GM18498 (cell line): ENCODE measurements around the gene NEGR1.
A peak's percentile ranks its signal among the peaks of the same experiment; 100 is the strongest.

Source experiments
- ATAC-seq: cut with Tn5 transposase; IDR thresholded peaks from one replicate; pipeline ENCODE4 v1.9.1; 2021; ENCODE audit warnings: mild to moderate bottlenecking, moderate library complexity; ENCODE audit not compliant: unreplicated experiment

NEGR1 gene

GRCh38 chr1:71787699-71788098 lies 494.6 kb downstream of the NEGR1 start:
- no peak for ATAC-seq

GRCh38 chr1:71786218-71786617 lies 496.1 kb downstream of the NEGR1 start:
- no peak for ATAC-seq

DNA sequence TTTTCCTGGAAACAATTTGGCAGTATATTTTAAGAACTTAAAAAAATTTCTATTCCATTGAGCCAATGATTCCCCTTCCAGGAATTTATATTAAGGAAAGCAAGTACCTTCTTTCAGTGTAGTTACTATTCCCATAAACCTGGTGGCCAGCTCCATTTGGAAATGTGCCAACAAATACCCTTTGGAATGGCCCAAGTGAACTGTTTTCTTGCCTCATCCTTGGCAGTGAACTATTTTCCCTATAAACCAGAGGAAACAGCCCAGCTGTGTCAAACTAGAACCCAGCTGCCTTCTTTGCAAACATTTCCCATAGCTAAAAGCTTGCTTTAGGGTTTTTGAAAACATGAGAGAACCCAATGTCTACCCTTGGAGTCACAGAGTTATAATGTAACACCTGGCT lies 496.9 kb downstream of the NEGR1 start:
- ATAC-seq: no peak

DNA sequence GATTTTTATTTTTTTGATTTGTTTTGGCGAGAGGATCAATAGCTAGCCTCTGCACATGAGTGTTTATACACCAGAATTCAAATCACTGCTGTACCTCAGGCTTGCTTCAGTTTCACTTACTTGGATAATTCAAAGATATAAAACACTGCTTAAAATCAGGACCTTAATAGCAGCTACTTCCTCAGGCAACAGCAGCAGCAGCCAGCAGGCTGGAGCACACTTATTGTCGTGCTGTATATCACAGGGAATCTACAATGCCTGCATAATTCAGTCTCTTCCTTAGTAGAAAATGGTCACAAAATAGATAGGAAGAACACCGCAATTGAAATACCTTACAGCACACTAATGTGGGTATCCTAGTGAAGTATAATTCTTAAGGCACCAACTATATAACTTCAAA lies 497.3 kb downstream of the NEGR1 start:
- no peak for ATAC-seq

GRCh38 chr1:71784241-71784640 lies 498.1 kb downstream of the NEGR1 start:
- ATAC-seq: no peak

GRCh38 chr1:71783071-71783470 lies 499.3 kb downstream of the NEGR1 start:
- no peak for ATAC-seq

DNA sequence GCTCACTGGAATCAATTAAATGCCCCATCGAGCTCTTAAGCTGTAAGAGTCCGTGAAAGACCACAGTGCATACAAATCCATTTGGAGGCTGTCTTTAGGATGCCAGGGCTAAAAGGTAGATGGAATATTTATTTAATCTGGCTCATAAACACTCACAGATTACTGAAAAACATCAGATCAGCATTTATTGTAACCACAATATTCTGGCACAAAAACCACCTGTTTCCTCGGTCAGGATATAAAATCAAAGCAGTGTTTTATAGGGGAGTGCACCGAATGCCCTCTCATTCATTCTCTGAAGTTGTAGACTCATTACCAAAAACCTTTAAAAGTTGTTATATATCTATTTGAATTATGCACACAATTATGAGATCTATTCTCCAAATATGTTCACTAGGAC lies 500.9 kb downstream of the NEGR1 start:
- ATAC-seq: no peak

DNA sequence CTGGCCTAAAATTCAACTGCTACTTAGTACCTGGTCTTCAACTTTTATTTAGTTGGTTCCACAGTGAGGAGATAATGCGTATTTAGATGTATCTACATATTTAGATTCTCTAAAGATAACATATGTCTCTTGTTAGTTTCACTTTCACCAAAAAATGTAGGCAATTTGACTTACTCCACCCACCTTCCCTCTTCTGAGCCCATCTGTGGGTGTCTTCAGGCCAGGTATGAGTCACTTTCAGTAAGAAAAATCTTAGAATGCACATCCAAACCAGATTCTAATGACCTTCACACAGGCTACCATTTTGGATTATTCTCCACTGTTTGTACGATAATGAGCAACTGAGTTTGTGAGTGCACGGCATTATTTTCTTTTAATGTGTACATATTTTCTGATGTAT lies 501.7 kb downstream of the NEGR1 start:
- peak; percentile 72 for ATAC-seq

- ATAC-seq: no peak
These were observed 503.4 kb downstream of the NEGR1 start for GRCh38 chr1:71778940-71779339.

- no peak for ATAC-seq
These were observed 505.2 kb downstream of the NEGR1 start for GRCh38 chr1:71777094-71777493.

GRCh38 chr1:71774705-71775104 lies 507.6 kb downstream of the NEGR1 start:
- ATAC-seq: no peak

GRCh38 chr1:71770121-71770520 lies 512.2 kb downstream of the NEGR1 start:
- ATAC-seq: no peak

DNA sequence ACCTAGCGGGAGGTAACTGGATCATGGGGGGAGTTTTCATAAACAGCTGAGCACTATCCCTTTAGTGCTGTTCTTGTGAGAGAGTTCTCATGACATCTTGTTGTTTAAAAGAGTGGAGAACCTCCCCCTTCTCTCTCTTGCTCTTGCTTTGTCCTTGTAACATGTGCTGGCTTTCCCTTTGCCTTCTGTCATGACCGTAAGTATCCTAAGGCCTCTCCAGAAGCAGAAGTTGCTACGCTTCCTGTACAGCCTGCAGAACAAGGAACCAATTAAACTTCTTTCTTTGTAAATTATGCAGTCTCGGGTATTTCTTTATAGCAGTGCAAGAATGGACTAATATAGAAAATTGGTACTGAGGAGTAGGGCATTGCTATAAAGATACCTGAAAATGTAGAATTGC lies 515.6 kb downstream of the NEGR1 start:
- no peak for ATAC-seq

GRCh38 chr1:71762514-71763255 lies 519.7 kb downstream of the NEGR1 start:
- ATAC-seq: no peak

GRCh38 chr1:71755441-71755840 lies 526.9 kb downstream of the NEGR1 start:
- ATAC-seq: no peak

GRCh38 chr1:71753746-71754145 lies 528.6 kb downstream of the NEGR1 start:
- ATAC-seq: no peak

DNA sequence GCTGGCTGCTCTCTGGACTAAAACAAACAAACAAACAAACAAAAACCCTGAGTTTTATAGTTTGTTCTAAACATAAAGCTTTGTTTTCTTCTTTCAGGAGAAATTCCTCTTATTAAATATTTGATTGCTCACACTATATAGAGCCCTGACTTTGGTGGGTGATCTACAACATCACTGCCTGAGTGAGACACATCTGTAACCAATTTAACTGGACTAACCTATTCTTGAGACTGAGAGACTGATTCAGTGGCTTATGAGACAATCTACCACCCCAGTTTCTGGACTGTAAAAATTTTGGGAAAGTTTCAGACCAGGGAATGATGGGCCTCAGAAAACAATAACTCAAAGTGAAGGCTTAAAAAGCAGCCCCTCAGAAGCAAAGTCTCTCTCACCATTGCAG lies 537.0 kb downstream of the NEGR1 start:
- ATAC-seq: no peak

GRCh38 chr1:71743862-71744261 lies 538.5 kb downstream of the NEGR1 start:
- ATAC-seq: no peak

DNA sequence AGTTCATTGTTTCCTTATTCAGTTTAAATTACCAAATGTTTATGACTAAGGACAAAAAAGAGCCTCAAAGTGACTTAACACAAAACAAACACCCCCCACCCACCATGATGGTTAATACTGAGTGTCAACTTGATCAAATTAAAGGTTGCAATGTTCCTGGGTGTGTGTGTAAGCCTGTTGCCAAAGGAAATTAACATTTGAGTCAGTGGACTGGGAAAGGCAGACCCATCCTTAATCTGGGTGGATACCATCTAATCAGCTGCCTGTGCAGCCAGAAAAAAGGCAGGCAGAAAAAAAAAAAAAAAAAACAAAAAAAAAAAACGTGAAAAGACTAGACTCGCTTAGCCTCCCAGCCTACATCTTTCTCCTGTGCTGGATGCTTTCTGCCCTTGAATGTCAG lies 543.4 kb downstream of the NEGR1 start:
- ATAC-seq: no peak

- ATAC-seq: no peak
These were observed 544.1 kb downstream of the NEGR1 start for GRCh38 chr1:71738256-71738655.

DNA sequence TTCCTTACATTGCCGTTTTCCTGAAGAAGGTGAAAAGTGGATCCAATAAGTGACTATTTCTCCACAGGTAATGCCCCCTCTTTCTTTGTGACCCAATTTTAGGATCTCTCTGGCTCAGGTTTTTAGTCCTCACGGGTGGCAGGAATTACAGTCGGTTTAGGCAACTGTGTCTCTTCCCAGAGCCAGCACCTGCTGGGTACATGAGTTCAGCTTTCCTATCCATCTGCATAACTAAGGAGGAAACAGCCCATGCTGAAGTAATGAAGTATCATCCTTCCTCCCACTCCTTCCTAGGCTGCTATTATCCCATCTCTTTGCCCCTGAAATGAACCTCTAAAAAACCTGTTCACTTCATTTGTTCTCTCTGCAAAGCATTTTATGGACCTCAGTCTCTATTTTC lies 544.6 kb downstream of the NEGR1 start:
- no peak for ATAC-seq

DNA sequence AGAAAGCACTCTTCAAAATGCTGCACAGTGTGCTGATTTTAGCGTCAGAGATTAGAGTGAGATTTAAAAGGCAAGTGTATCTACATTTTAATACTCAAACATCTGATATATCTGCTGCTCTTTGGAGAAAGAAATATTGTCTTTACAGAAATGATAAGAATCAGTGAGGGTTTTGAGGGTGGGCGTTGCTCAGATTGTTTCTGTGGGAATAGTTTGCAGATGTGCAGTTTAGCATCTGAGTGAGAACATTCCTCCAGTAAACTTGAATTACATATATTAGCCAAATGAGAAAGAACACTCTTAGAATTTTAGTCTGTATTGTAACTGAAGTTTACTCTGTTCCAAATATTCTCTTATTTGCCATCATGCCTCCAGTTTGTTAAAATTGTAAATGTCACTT lies 549.2 kb downstream of the NEGR1 start:
- ATAC-seq: no peak

GRCh38 chr1:71721532-71721931 lies 560.8 kb downstream of the NEGR1 start:
- no peak for ATAC-seq
